K562 (cell line): ENCODE measurements around the gene PRDM11. TPM values are rescaled to one million over a fixed set of nuclear protein-coding genes. Genes with fewer than 3 reads are reported as not detected.

ENCODE experiments used
- ATAC-seq: fragments of 200-7000 bp; cut with Tn5 transposase; 3 replicates; pipeline ENCODE4 v1.9.1; 2020; ENCODE audit warnings: moderate library complexity
- BruUV-seq: library from RNA; stranded (reverse); fragments of 400-500 nt; replicated peaks from 2 replicates; lab custom pipeline; 2021; lab: Mats Ljungman, UMichigan
- CTCF ChIA-PET: fragments of 300-600 bp; formaldehyde crosslinking; extraction: SDS; loops from one replicate; lab custom pipeline; 2021; ENCODE audit warnings: low intra/inter-chr PET ratio; lab: Yijun Ruan, JAX
- POLR2A ChIA-PET: fragments of 300-600, 350-650 bp; sonication (Branson Sonifier 250); formaldehyde crosslinking; extraction: SDS; loops from one replicate; lab custom pipeline; 2021; ENCODE audit warnings: antibody characterized with exemption, inconsistent platforms; lab: Yijun Ruan, JAX
- DNase-seq, 4 experiments: peaks; one replicate each; pipeline versions ENCODE4 v3.0.0 to v3.0.0-alpha.2; 2011 to 2018; ENCODE audit warnings: low spot score in 3 of 4, mixed read lengths in 3 of 4; ENCODE audit errors: extremely low read depth in 1 of 4
- FAIRE-seq: peaks from 2 replicates; lab custom pipeline; 2011; peaks lifted over from hg19 to GRCh38; lab: Jason Lieb, UNC
- H2AFZ ChIP-seq: 2 replicates; pipeline ENCODE4 v1.6.0; 2011; ENCODE audit warnings: low read depth, low read length, control low read depth, inconsistent platforms
- H3K27ac ChIP-seq: fragments of 200-600 bp; 3 replicates; pipeline ENCODE4 v1.8.0; 2011; ENCODE audit warnings: low read depth, mild to moderate bottlenecking, control low read depth, inconsistent platforms, low read length, moderate library complexity, mixed read lengths; ENCODE audit errors: extremely low read depth
- H3K27me3 ChIP-seq, 2 experiments: fragments of 300-600 bp in 1 of 2; 2 replicates in 1 of 2; 3 replicates in 1 of 2; pipeline versions ENCODE4 v1.6.0 to v1.8.0; 2011; ENCODE audit warnings: inconsistent platforms in 2 of 2, low read length in 2 of 2, mild to moderate bottlenecking in 1 of 2, mixed read lengths in 1 of 2, moderate library complexity in 1 of 2; ENCODE audit not compliant: control insufficient read depth in 2 of 2, insufficient read depth in 2 of 2
- H3K36me3 ChIP-seq: fragments of 300-600 bp; 3 replicates; pipeline ENCODE4 v1.8.0; 2011; ENCODE audit warnings: mild to moderate bottlenecking, low read length, inconsistent platforms; ENCODE audit not compliant: control insufficient read depth, insufficient read depth
- H3K4me1 ChIP-seq, 2 experiments: fragments of 200-600 bp in 1 of 2; replicated peaks in 1 of 2; 2 replicates in 1 of 2; 3 replicates in 1 of 2; pipeline versions ENCODE4 v1.5.1 to v1.8.0; 2011; ENCODE audit warnings: inconsistent platforms in 2 of 2, low read length in 2 of 2, mild to moderate bottlenecking in 1 of 2, mixed read lengths in 1 of 2, moderate library complexity in 1 of 2; ENCODE audit not compliant: control insufficient read depth in 2 of 2, insufficient read depth in 2 of 2
- H3K4me2 ChIP-seq: 2 replicates; pipeline ENCODE4 v1.6.1; 2011; ENCODE audit warnings: low read length, control low read depth, inconsistent platforms, mixed read lengths; ENCODE audit not compliant: insufficient read depth
- H3K4me3 ChIP-seq: fragments of 200-600 bp; sonication (generic), shearing (Covaris generic); 2 replicates; pipeline ENCODE4 v1.5.1; 2016; ENCODE audit warnings: control low read depth, inconsistent platforms
- H3K79me2 ChIP-seq: fragments of 200-600 bp; 3 replicates; pipeline ENCODE4 v1.8.0; 2011; ENCODE audit warnings: low read length, inconsistent platforms; ENCODE audit not compliant: control insufficient read depth, insufficient read depth
- H3K9ac ChIP-seq, 2 experiments: 2 replicates each; pipeline versions ENCODE4 v1.6.0 to v1.6.1; 2011; ENCODE audit warnings: low read depth in 2 of 2, low read length in 2 of 2, control low read depth in 1 of 2, inconsistent platforms in 1 of 2, mild to moderate bottlenecking in 1 of 2, mixed read lengths in 1 of 2; ENCODE audit not compliant: insufficient read depth in 1 of 2
- H3K9me1 ChIP-seq: one replicate; pipeline ENCODE4 v1.6.0; 2011; ENCODE audit warnings: inconsistent platforms, mild to moderate bottlenecking, low read length, moderate library complexity; ENCODE audit not compliant: control insufficient read depth, insufficient read depth
- H3K9me3 ChIP-seq: replicated peaks from 2 replicates; pipeline ENCODE4 v1.5.1; 2011; ENCODE audit warnings: low read depth, low read length, inconsistent platforms; ENCODE audit not compliant: control insufficient read depth, insufficient read depth
- H4K20me1 ChIP-seq: replicated peaks from 2 replicates; pipeline ENCODE4 v1.6.1; 2011; ENCODE audit warnings: low read length, inconsistent platforms, mixed read lengths; ENCODE audit not compliant: control insufficient read depth, insufficient read depth
- MBD2 ChIP-seq: sonication (generic); IDR thresholded peaks from 2 replicates; pipeline ENCODE4 v1.6.1; 2016; ENCODE audit warnings: low read depth, borderline replicate concordance
- PML ChIP-seq: IDR thresholded peaks from 2 replicates; pipeline ENCODE4 v1.6.1; 2012; ENCODE audit warnings: low read length, inconsistent platforms
- PTBP1 ChIP-seq: fragments of 200-400 bp; formaldehyde crosslinking; IDR thresholded peaks from 2 replicates; pipeline ENCODE4 v1.6.1; 2017; ENCODE audit warnings: low read depth, low read length
- RAD21 ChIP-seq, 2 experiments: fragments of 250-450 bp in 1 of 2; fragments of 450-650 bp in 1 of 2; sonication (Bioruptor Pico) in 1 of 2; formaldehyde crosslinking in 1 of 2; IDR thresholded peaks in 1 of 2; conservative IDR thresholded peaks in 1 of 2; 2 replicates each; pipeline versions ENCODE4 v1.4.0 to v1.8.0; 2020 to 2022; ENCODE audit warnings: mild to moderate bottlenecking in 2 of 2, moderate library complexity in 1 of 2
- U2AF1 ChIP-seq: fragments of 200-400 bp; formaldehyde crosslinking; optimal IDR thresholded peaks from 2 replicates; pipeline ENCODE3; 2017; ENCODE audit warnings: mild to moderate bottlenecking, low read depth, low read length, moderate library complexity
- VEZF1 ChIP-seq: fragments of 200-800 bp; sonication (Bioruptor generic); IDR thresholded peaks from 2 replicates; pipeline ENCODE4 v1.6.1; 2017; ENCODE audit warnings: missing genetic modification characterization, missing compliant biosample characterization
- YY1 ChIP-seq, 3 experiments: IDR thresholded peaks; 2 replicates each; pipeline ENCODE4 v1.6.1; 2011; ENCODE audit warnings: low read length in 2 of 3, mild to moderate bottlenecking in 2 of 3, moderate library complexity in 2 of 3, borderline replicate concordance in 1 of 3, control low read depth in 1 of 3, low read depth in 1 of 3; ENCODE audit not compliant: insufficient read depth in 3 of 3, insufficient replicate concordance in 2 of 3, control insufficient read depth in 1 of 3, insufficient read length in 1 of 3; ENCODE audit errors: extremely low read depth in 1 of 3
- WGBS: fragments of 100-300 bp; shearing (Covaris generic); methylation state at CpG from one replicate; pipeline ENCODE4 v1.1.6; 2016; ENCODE audit warnings: low coverage, mixed read lengths; ENCODE audit not compliant: insufficient coverage; ENCODE audit errors: missing lambda C conversion rate; 5-methylcytosine and 5-hydroxymethylcytosine counted together
- in situ Hi-C: fragments of 300-500 bp; cut with MboI; formaldehyde crosslinking; loops from 4 replicates; pipeline ENCODE4 v1.15.0; 2018; ENCODE audit warnings: inconsistent platforms, mixed read lengths
- intact Hi-C: fragments of 100-400 bp; cut with micrococcal nuclease; formaldehyde crosslinking; loops from 2 replicates; pipeline ENCODE4 v1.14.2; 2022
- polyA plus RNA-seq, 8 experiments: library from polyadenylated mRNA; depleted of rRNA in 4 of 8; stranded (reverse) in 5 of 8; unstranded in 3 of 8; fragments of >200 nt; fragmentation: Nextera tagmentation in 2 of 8; fragmentation: Illumina TruSeq in 1 of 8; extraction: Ambion mirVana in 2 of 8; extraction: Trizol in 1 of 8; gene quantifications; 2 replicates each; pipeline versions ENCODE4 v1.2.1 to v1.2.3, GENCODE V29; 2011 to 2014; ENCODE audit warnings: inconsistent platforms in 1 of 8, missing spikeins in 1 of 8
- total RNA-seq, 7 experiments: library from RNA; depleted of rRNA in 6 of 7; stranded (reverse); fragments of >200 nt in 6 of 7; fragmentation: Illumina TruSeq in 2 of 7; extraction: Trizol in 2 of 7; gene quantifications; 2 replicates each; pipeline versions ENCODE4 v1.2.1 to v1.2.3, GENCODE V29; 2011 to 2021; ENCODE audit warnings: low replicate concordance in 1 of 7
- TF ChIP-seq, protein P1 (sequence below), 2 experiments: fragments of 450-650 bp; IDR thresholded peaks; 2 replicates each; pipeline ENCODE4 v1.6.1; 2018; ENCODE audit warnings: mild to moderate bottlenecking in 2 of 2, low read depth in 1 of 2; ENCODE audit not compliant: partially characterized antibody in 2 of 2
- TF ChIP-seq, protein P2 (sequence below): fragments of 450-650 bp; formaldehyde crosslinking; IDR thresholded peaks from 2 replicates; pipeline ENCODE4 v1.4.0; 2022; ENCODE audit warnings: missing genetic modification characterization
- TF ChIP-seq, protein P3 (sequence below): fragments of 250-450 bp; sonication (Bioruptor Pico); IDR thresholded peaks from 2 replicates; pipeline ENCODE4 v1.8.0; 2021; ENCODE audit warnings: moderate library complexity, mild to moderate bottlenecking, inconsistent platforms

PRDM11 gene
- total and polyA plus RNA-seq, 9 of the 15 experiments (the other 6 are each of a cell fraction or from before 2014, with no cell fraction given) = 0.01 to 1.1 (median 0.29) TPM

GRCh38 chr11:45102810-45103621, 43.4 kb upstream of the PRDM11 start:
- peak; percentile 78 for FAIRE-seq
- H3K9me3 ChIP-seq = no peaks in the 10 kb centered on the region
- ATAC-seq = peak; percentile 80
- ChIA-PET POLR2A (no interaction called here), CTCF (interaction anchor here (0.6 to 2.2 kb wide), 6 partner anchors 14 to 482 kb away, joined by 3 to 43 read pairs (median 4); no protein-coding TSS in a partner anchor)
- H3K9me1 ChIP-seq = peaks cover 5% of the 10 kb centered on the region
- H3K4me2 ChIP-seq = no peak overlapping the region
- no peaks in the 10 kb centered on the region for H3K36me3 ChIP-seq
- H3K9ac ChIP-seq = no peak overlapping the region
- WGBS = 0% methylated on average over 8 of the region's 8 CpGs
- H3K4me3 ChIP-seq = no peak overlapping the region
- peaks cover 0 to 12% of the 10 kb centered on the region in 2 experiments; a peak in 2 of 5 replicates for H3K27me3 ChIP-seq
- no peaks in the 10 kb centered on the region for H3K79me2 ChIP-seq
- in situ Hi-C loops = loop anchor here (25.0 kb wide), 1 partner anchor 184 kb away; the partner anchor contains the start of gene SYT13
- DNase-seq = peak; percentile 70 to 85 (median 80)
- H3K4me1 ChIP-seq = no peaks in the 10 kb centered on the region; a peak in 1 of 5 replicates
- no TSS peak for BruUV-seq
- intact Hi-C loops = loop anchor here (1.0 to 5.0 kb wide), 2 partner anchors 167 to 481 kb away; no protein-coding TSS in a partner anchor
- H4K20me1 ChIP-seq = peaks cover 27% of the 10 kb centered on the region
- no peak overlapping the region for H3K27ac ChIP-seq
- H2AFZ ChIP-seq = no peak overlapping the region
- TF ChIP-seq PTBP1 (no peak), RAD21 (CRISPR knock-in tag; conservative IDR thresholded peaks at IDR 0.05 in 1 of 2, IDR thresholded peaks at IDR 0.05 in 1 of 2) (peak; percentile 91 to 94), VEZF1 (peak; percentile 18; the same call in 1 of the 2 replicates), U2AF1 (no peak), MBD2 (no peak), YY1 (IDR thresholded peaks at IDR 0.05; ENCODE audit: borderline replicate concordance in 1 of 3, control insufficient read depth in 1 of 3, extremely low read depth in 1 of 3, insufficient read depth in 3 of 3, insufficient read length in 1 of 3, insufficient replicate concordance in 2 of 3, low read depth in 1 of 3, low read length in 2 of 3) (no peak), PML (no peak)
- TF ChIP-seq, protein P1, sequence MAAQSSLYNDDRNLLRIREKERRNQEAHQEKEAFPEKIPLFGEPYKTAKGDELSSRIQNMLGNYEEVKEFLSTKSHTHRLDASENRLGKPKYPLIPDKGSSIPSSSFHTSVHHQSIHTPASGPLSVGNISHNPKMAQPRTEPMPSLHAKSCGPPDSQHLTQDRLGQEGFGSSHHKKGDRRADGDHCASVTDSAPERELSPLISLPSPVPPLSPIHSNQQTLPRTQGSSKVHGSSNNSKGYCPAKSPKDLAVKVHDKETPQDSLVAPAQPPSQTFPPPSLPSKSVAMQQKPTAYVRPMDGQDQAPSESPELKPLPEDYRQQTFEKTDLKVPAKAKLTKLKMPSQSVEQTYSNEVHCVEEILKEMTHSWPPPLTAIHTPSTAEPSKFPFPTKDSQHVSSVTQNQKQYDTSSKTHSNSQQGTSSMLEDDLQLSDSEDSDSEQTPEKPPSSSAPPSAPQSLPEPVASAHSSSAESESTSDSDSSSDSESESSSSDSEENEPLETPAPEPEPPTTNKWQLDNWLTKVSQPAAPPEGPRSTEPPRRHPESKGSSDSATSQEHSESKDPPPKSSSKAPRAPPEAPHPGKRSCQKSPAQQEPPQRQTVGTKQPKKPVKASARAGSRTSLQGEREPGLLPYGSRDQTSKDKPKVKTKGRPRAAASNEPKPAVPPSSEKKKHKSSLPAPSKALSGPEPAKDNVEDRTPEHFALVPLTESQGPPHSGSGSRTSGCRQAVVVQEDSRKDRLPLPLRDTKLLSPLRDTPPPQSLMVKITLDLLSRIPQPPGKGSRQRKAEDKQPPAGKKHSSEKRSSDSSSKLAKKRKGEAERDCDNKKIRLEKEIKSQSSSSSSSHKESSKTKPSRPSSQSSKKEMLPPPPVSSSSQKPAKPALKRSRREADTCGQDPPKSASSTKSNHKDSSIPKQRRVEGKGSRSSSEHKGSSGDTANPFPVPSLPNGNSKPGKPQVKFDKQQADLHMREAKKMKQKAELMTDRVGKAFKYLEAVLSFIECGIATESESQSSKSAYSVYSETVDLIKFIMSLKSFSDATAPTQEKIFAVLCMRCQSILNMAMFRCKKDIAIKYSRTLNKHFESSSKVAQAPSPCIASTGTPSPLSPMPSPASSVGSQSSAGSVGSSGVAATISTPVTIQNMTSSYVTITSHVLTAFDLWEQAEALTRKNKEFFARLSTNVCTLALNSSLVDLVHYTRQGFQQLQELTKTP (IDR thresholded peaks at IDR 0.05; ENCODE audit: low read depth in 1 of 2, partially characterized antibody in 2 of 2) = no peak
- TF ChIP-seq, protein P2, sequence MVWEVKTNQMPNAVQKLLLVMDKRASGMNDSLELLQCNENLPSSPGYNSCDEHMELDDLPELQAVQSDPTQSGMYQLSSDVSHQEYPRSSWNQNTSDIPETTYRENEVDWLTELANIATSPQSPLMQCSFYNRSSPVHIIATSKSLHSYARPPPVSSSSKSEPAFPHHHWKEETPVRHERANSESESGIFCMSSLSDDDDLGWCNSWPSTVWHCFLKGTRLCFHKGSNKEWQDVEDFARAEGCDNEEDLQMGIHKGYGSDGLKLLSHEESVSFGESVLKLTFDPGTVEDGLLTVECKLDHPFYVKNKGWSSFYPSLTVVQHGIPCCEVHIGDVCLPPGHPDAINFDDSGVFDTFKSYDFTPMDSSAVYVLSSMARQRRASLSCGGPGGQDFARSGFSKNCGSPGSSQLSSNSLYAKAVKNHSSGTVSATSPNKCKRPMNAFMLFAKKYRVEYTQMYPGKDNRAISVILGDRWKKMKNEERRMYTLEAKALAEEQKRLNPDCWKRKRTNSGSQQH (CRISPR knock-in tag) = 0 out of 2 replicates have a peak, but pooled peaks have one; percentile 49
- TF ChIP-seq, protein P3, sequence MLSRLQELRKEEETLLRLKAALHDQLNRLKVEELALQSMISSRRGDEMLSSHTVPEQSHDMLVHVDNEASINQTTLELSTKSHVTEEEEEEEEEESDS (CRISPR knock-in tag) = no peak
